ENCODE measurements around the gene CTNNAL1. TPM values are rescaled to one million over a fixed set of nuclear protein-coding genes. Genes with fewer than 3 reads are reported as not detected.
"Not testable (repeated sequence)": the region's sequence is repeated elsewhere in the genome, so short reads cannot be mapped to it uniquely, and the experiment has no call there.

Gene CTNNAL1
- total RNA-seq, 1 donor from 2014 or later = 13.7 TPM

DNA sequence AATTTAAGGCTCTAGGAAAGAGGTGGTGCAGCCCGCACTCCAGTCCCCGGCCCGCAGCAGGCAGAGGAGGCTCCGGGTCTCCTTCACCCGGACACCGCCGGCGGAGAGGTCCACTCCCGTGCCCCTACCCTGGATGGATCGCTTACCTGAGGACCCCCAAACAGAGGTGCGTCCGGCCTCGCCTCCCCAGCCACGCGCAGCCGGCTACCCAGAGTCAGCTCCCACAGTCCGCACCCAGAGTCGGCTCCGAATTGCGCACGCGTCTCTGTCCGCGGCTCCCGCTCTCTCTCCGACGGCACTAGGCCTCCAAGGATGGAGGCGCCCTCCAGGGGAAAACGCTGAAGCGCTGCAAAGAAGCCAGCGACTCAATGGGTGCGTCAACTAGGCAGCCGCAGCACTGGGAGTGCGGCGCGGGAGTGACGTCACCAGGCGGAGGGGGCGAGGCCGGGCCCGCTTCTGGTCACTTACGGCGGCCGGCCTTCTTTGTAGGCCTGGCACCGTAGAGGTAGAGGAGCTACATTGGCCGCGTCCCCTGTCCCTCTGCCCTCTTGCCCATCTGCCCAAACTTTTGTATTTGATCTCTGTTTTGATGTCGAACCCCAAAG is 79.5 kb downstream of the CTNNAL1 start, which contains the start of gene ELP1:
TSS of gene ELP1 (minus strand) at position 407 of the 605 bp plus-strand sequence. CDS start 2,978 bp downstream, outside the sequence.
- peak; percentile 97 for DNase-seq
- no peaks in the 10 kb centered on the region for H3K36me3 Mint-ChIP-seq (ENCODE audit: unreplicated experiment)
- H3K4me1 Mint-ChIP-seq (ENCODE audit: low read depth, unreplicated experiment) = peaks cover 21% of the 10 kb centered on the region
- peaks cover 7% of the 10 kb centered on the region for H3K9me3 Mint-ChIP-seq (ENCODE audit: unreplicated experiment)
- H3K27ac Mint-ChIP-seq (ENCODE audit: unreplicated experiment) = peak within 1 kb of the TSS; percentile 97
- TF ChIP-seq, protein P1, sequence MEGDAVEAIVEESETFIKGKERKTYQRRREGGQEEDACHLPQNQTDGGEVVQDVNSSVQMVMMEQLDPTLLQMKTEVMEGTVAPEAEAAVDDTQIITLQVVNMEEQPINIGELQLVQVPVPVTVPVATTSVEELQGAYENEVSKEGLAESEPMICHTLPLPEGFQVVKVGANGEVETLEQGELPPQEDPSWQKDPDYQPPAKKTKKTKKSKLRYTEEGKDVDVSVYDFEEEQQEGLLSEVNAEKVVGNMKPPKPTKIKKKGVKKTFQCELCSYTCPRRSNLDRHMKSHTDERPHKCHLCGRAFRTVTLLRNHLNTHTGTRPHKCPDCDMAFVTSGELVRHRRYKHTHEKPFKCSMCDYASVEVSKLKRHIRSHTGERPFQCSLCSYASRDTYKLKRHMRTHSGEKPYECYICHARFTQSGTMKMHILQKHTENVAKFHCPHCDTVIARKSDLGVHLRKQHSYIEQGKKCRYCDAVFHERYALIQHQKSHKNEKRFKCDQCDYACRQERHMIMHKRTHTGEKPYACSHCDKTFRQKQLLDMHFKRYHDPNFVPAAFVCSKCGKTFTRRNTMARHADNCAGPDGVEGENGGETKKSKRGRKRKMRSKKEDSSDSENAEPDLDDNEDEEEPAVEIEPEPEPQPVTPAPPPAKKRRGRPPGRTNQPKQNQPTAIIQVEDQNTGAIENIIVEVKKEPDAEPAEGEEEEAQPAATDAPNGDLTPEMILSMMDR (IDR thresholded peaks at IDR 0.05; ENCODE audit: partially characterized antibody, unreplicated experiment) = no peak
- peak within 1 kb of the TSS; percentile 86 for H3K4me3 Mint-ChIP-seq (ENCODE audit: unreplicated experiment)
- H3K27me3 Mint-ChIP-seq (ENCODE audit: unreplicated experiment) = peaks cover 4% of the 10 kb centered on the region

DNA sequence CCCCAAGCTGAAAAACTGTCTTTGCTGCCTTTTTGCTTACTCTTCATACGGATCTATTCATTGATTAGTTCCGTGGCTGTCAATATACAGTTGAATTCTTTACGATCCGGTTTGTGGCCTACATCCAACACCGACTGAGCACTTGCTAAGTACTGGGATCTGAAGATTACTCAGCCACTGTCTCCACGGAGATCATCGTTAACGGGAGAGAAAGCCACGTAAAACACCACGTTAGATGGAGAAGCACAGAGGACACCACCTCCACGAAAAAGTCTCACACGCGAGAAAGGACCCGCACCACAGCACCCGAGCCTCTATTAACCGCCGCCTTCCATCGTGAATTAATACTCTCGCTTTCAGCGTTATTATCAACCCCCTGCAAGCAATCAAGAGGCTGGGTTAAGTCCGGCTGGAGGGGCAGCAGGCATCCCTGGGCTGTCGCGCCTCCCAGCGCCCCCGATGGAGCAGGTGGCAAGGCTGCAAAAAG is 80.0 kb downstream of the CTNNAL1 start:
- Mint-ChIP-seq H3K27ac (ENCODE audit: unreplicated experiment) (peak overlapping the region; percentile 97), H3K27me3 (ENCODE audit: unreplicated experiment) (peaks cover 4% of the 10 kb centered on the region), H3K9me3 (ENCODE audit: unreplicated experiment) (peaks cover 7% of the 10 kb centered on the region), H3K36me3 (ENCODE audit: unreplicated experiment) (no peaks in the 10 kb centered on the region), H3K4me3 (ENCODE audit: unreplicated experiment) (peak overlapping the region; percentile 86), H3K4me1 (ENCODE audit: low read depth, unreplicated experiment) (peaks cover 21% of the 10 kb centered on the region)
- DNase-seq = peak; percentile 55
- TF ChIP-seq, protein P1 (IDR thresholded peaks at IDR 0.05; ENCODE audit: partially characterized antibody, unreplicated experiment) = no peak

DNA sequence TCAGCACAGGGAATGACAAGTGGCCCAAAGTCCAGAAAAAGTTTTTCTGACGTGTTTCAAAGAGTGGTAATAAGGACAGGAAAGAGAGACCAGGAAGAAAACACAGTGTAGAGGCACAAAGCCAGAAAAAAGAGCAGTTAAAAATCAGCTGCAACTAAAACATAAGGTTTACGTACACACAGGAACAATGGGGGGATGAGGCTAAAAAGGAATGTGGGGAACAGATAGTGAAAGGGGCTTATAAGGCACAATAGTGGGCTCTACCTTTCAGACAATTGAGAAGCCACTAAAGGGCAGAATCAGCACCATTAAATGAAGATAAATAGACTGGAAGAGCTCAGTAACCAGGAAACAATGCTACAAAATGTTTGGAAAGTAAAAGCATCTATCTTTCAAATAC is 84.9 kb downstream of the CTNNAL1 start:
- Mint-ChIP-seq H3K36me3 (ENCODE audit: unreplicated experiment) (no peaks in the 10 kb centered on the region), H3K9me3 (ENCODE audit: unreplicated experiment) (peaks cover 11% of the 10 kb centered on the region), H3K27me3 (ENCODE audit: unreplicated experiment) (peaks cover 2% of the 10 kb centered on the region), H3K4me3 (ENCODE audit: unreplicated experiment) (no peak overlapping the region), H3K4me1 (ENCODE audit: low read depth, unreplicated experiment) (peaks cover 38% of the 10 kb centered on the region), H3K27ac (ENCODE audit: unreplicated experiment) (no peak overlapping the region)
- TF ChIP-seq, protein P1 (IDR thresholded peaks at IDR 0.05; ENCODE audit: partially characterized antibody, unreplicated experiment) = no peak
- DNase-seq = no peak

DNA sequence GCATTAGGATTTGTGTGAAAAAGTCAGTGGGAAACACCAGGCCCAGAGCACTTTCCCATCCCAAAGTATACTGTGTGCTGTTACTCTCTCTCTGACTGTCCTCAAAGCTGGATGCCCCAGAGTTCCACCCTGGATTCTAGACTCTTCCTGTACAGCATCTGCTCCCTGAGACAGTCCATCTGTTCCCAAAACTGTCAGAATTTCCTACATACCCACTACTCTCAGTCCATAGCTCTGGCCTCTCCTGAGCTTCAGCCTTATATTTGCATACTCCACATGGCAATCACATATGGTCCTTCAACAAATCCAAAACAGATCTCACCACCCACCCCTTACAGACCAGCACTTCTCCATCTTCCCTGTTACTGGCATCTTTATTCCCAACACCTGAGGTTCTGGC is 88.8 kb downstream of the CTNNAL1 start:
- Mint-ChIP-seq H3K27me3 (ENCODE audit: unreplicated experiment) (no peaks in the 10 kb centered on the region), H3K9me3 (ENCODE audit: unreplicated experiment) (peaks cover 5% of the 10 kb centered on the region), H3K4me1 (ENCODE audit: low read depth, unreplicated experiment) (peaks cover 24% of the 10 kb centered on the region), H3K27ac (ENCODE audit: unreplicated experiment) (peak overlapping the region; percentile 87), H3K36me3 (ENCODE audit: unreplicated experiment) (no peaks in the 10 kb centered on the region), H3K4me3 (ENCODE audit: unreplicated experiment) (peak overlapping the region; percentile 33)
- no peak for DNase-seq
- TF ChIP-seq, protein P1 (IDR thresholded peaks at IDR 0.05; ENCODE audit: partially characterized antibody, unreplicated experiment) = no peak

DNA sequence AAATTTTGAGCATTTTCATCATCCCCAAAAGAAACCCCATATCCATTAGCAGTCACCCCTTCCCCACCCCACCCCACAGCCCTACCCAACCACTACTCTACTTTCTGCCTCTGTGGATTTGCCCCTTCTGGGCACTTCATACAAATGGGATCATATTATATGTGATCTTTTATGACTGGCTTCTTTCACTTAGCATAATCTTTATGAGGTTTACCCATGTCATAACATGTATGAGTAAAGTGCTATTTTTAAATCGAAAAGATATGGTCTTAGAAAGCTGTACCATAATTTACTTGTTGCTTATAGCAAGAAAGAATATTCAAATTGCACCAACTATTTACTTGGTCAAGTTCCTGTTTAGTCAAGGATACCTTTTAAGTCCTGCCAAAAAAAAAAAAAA is 92.1 kb downstream of the CTNNAL1 start:
- peaks cover 24% of the 10 kb centered on the region for H3K4me1 Mint-ChIP-seq (ENCODE audit: low read depth, unreplicated experiment)
- H3K27ac Mint-ChIP-seq (ENCODE audit: unreplicated experiment) = no peak overlapping the region
- no peak for DNase-seq
- H3K27me3 Mint-ChIP-seq (ENCODE audit: unreplicated experiment) = no peaks in the 10 kb centered on the region
- no peaks in the 10 kb centered on the region for H3K36me3 Mint-ChIP-seq (ENCODE audit: unreplicated experiment)
- peaks cover 5% of the 10 kb centered on the region for H3K9me3 Mint-ChIP-seq (ENCODE audit: unreplicated experiment)
- TF ChIP-seq, protein P1 (IDR thresholded peaks at IDR 0.05; ENCODE audit: partially characterized antibody, unreplicated experiment) = no peak
- no peak overlapping the region for H3K4me3 Mint-ChIP-seq (ENCODE audit: unreplicated experiment)

DNA sequence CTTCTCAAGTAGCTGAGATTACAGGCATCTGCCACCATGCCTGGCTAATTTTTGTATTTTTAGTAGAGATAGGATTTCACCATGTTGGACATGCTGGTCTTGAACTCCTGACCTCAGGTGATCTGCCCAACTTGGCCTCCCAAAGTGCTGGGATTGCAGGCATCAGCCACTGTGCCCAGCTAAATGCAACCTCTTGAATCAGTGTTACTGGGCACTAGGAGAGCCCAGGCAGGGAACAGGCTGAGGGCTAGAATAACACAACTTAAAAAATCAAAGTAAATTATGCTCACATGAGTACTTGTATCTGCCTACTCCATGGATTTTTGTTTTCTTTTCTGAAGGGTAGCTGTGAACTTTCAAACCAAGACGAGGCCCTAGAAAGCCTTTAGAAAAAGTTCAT is 92.9 kb downstream of the CTNNAL1 start:
- H3K9me3 Mint-ChIP-seq (ENCODE audit: unreplicated experiment); H3K27ac Mint-ChIP-seq (ENCODE audit: unreplicated experiment); H3K4me3 Mint-ChIP-seq (ENCODE audit: unreplicated experiment); H3K27me3 Mint-ChIP-seq (ENCODE audit: unreplicated experiment); H3K36me3 Mint-ChIP-seq (ENCODE audit: unreplicated experiment); DNase-seq: not testable (repeated sequence)
- peaks cover 21% of the 10 kb centered on the region for H3K4me1 Mint-ChIP-seq (ENCODE audit: low read depth, unreplicated experiment)
